Measurements from ENCODE around the gene ACR.
"Not testable (repeated sequence)": the region's sequence is repeated elsewhere in the genome, so short reads cannot be mapped to it uniquely, and the experiment has no call there.

The ACR gene

GRCh38 chr22:50732681-50733080 lies 5.3 kb upstream of the ACR start:
- no peak for DNase-seq (ENCODE audit: low read depth)

GRCh38 chr22:50733521-50734342 lies 4.3 kb upstream of the ACR start:
- DNase-seq (ENCODE audit: low read depth), result peak; percentile 20

GRCh38 chr22:50734343-50734771 lies 3.6 kb upstream of the ACR start:
- no peak for DNase-seq (ENCODE audit: low read depth)

GRCh38 chr22:50734986-50735738 lies 2.8 kb upstream of the ACR start:
- no peak for DNase-seq (ENCODE audit: low read depth)

GRCh38 chr22:50735739-50736030 lies 2.3 kb upstream of the ACR start:
- DNase-seq (ENCODE audit: low read depth), result no peak

- no peak for DNase-seq (ENCODE audit: low read depth)
Observed at GRCh38 chr22:50738649-50739227, 734 bp downstream of the ACR start.

GRCh38 chr22:50739279-50739691 lies 1.3 kb downstream of the ACR start:
- DNase-seq (ENCODE audit: low read depth), result no peak

GRCh38 chr22:50739894-50740293 lies 1.9 kb downstream of the ACR start:
- no peak for DNase-seq (ENCODE audit: low read depth)

- not testable (repeated sequence) for DNase-seq (ENCODE audit: low read depth)
Observed at GRCh38 chr22:50740714-50741113, 2.7 kb downstream of the ACR start.

GRCh38 chr22:50744424-50744823 lies 6.4 kb downstream of the ACR start:
- DNase-seq (ENCODE audit: low read depth), result not testable (repeated sequence)

- DNase-seq (ENCODE audit: low read depth), result not testable (repeated sequence)
Observed at GRCh38 chr22:50747521-50747920, 9.5 kb downstream of the ACR start.

GRCh38 chr22:50748630-50749029 lies 10.6 kb downstream of the ACR start:
- DNase-seq (ENCODE audit: low read depth), result not testable (repeated sequence)

- not testable (repeated sequence) for DNase-seq (ENCODE audit: low read depth)
Observed at GRCh38 chr22:50749302-50750074, 11.5 kb downstream of the ACR start.

- not testable (repeated sequence) for DNase-seq (ENCODE audit: low read depth)
Observed at GRCh38 chr22:50755251-50755650, 17.2 kb downstream of the ACR start.

- DNase-seq (ENCODE audit: low read depth), result not testable (repeated sequence)
Observed at GRCh38 chr22:50756406-50756805, 18.4 kb downstream of the ACR start.

GRCh38 chr22:50756949-50757491 lies 19.0 kb downstream of the ACR start:
- peak; percentile 34 for DNase-seq (ENCODE audit: low read depth)

- DNase-seq (ENCODE audit: low read depth), result peak; percentile 48
Observed at GRCh38 chr22:50759597-50760341, 21.8 kb downstream of the ACR start.

- not testable (repeated sequence) for DNase-seq (ENCODE audit: low read depth)
Observed at GRCh38 chr22:50761829-50762228, 23.8 kb downstream of the ACR start.

GRCh38 chr22:50764288-50764687 lies 26.3 kb downstream of the ACR start:
- DNase-seq (ENCODE audit: low read depth), result not testable (repeated sequence)

GRCh38 chr22:50775132-50775531 lies 37.1 kb downstream of the ACR start:
- DNase-seq (ENCODE audit: low read depth), result peak; percentile 36

GRCh38 chr22:50777631-50778030 lies 39.6 kb downstream of the ACR start:
- not testable (repeated sequence) for DNase-seq (ENCODE audit: low read depth)
